Measurements from ENCODE around the gene EDDM13.
"Not testable (repeated sequence)": the region's sequence is repeated elsewhere in the genome, so short reads cannot be mapped to it uniquely, and the experiment has no call there.

DNA sequence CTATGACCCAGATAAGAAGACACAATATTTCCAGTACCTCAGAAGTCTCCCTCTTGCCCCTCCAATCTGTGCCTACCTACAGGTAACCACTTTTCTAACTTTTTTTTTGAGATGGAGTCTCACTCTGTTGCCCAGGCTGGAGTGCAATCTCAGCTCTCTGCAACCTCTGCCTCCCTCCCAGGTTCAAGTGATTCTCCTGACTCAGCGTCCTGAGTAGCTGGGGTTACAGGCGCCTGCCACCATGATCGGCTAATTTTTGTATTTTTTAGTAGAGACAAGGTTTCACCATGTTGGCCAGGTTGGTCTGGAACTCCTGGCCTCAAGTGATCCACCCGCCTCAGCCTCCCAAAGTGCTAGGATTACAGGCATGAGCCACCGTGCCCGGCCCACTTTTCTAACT lies 10.6 kb upstream of the EDDM13 start:
- not testable (repeated sequence) for TF ChIP-seq CTCF, POLR2A (IDR thresholded peaks at IDR 0.05)
